Naive B cell (primary cell): ENCODE results near the gene LRRN4. TPM values are rescaled to one million over a fixed set of nuclear protein-coding genes. Genes with fewer than 3 reads are reported as not detected.

Experiments
- ATAC-seq, 2 donors: fragments of 150-1000 bp; cut with Tn5 transposase; 2 replicates each; pipeline ENCODE4 v1.10.0; 2021; ENCODE audit warnings: low read depth in 2 of 2, mild to moderate bottlenecking in 2 of 2, moderate library complexity in 2 of 2
- DNase-seq: peaks from one replicate; pipeline ENCODE4 v3.0.0; 2022
- H3K27ac Mint-ChIP-seq, 6 donors: one replicate each; pipeline ENCODE4 v1.8.0; 2020 to 2022; ENCODE audit warnings: mild to moderate bottlenecking in 6 of 6, mixed read lengths in 6 of 6, moderate library complexity in 5 of 6, inconsistent platforms in 2 of 6
- H3K27me3 Mint-ChIP-seq, 3 donors: one replicate each; pipeline ENCODE4 v1.8.0; 2021 to 2022; ENCODE audit warnings: mixed read lengths in 3 of 3, mild to moderate bottlenecking in 1 of 3
- H3K36me3 Mint-ChIP-seq, 2 donors: one replicate each; pipeline ENCODE4 v1.8.0; 2020 to 2022; ENCODE audit warnings: mixed read lengths in 2 of 2, inconsistent platforms in 1 of 2, mild to moderate bottlenecking in 1 of 2
- H3K4me1 Mint-ChIP-seq, 3 donors: one replicate each; pipeline ENCODE4 v1.8.0; 2020 to 2022; ENCODE audit warnings: mixed read lengths in 3 of 3, inconsistent platforms in 1 of 3, mild to moderate bottlenecking in 1 of 3, moderate library complexity in 1 of 3
- H3K4me3 Mint-ChIP-seq, 8 donors: one replicate each; pipeline ENCODE4 v1.8.0; 2020 to 2022; ENCODE audit warnings: mild to moderate bottlenecking in 8 of 8, mixed read lengths in 8 of 8, moderate library complexity in 8 of 8, inconsistent platforms in 2 of 8
- H3K9me3 Mint-ChIP-seq, 7 donors: one replicate each; pipeline ENCODE4 v1.8.0; 2020 to 2022; ENCODE audit warnings: mixed read lengths in 7 of 7, mild to moderate bottlenecking in 5 of 7, inconsistent platforms in 2 of 7, moderate library complexity in 1 of 7
- polyA plus RNA-seq, 6 donors: library from polyadenylated mRNA; unstranded; fragments of 300-500 nt; fragmentation: Illumina TruSeq; gene quantifications; one replicate each; pipeline ENCODE4 v1.2.3, GENCODE V29; 2021; ENCODE audit warnings: low read depth in 6 of 6

Gene LRRN4
- polyA plus RNA-seq: under 1 TPM in 2 of 6 donors, not detected in 4; 0.11 to 0.16 TPM

DNA sequence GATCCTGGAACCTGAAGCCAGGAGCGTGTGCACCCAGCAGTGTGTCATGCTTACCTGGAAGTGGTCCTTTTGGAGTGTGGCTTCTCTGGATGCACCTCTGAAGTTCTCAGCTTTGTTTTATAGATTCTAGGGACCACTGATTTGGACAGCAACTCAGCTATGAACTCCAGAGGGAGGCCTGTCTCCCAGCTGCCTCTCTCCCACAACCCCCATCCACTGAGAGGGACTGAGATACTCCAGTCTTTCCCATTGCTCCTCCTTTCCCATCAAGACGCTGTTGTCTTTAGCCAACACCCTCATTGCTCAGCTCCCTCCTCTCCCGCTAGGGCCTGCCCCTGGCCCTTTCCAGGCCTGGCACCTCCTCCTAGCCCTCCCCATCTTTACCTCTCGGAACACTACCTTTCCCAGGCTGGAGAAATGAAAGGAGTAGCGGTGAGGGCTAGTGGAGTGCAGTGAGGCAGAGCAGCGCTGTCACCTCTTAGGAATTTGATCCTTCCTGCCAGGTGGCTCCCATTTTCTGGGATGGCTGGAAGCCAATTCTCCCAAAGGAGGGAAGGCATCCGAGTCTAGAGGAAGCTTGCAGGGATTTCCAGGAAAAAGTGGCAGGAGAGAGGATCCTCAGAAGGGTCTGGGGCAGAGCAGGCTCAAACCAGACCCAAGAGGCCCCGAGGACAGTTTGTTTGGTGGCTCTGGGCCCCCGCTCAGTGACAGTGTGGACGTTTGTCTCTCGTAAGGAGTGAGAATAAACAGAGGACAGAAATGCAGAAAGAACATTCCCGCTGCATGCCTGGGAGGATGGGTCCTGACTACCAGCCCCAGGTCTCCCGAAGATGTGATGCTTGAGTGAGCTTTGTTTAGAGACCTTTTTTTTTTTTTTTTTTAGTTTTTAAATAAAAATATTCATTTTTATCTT lies at the start of gene LRRN4:
Gene LRRN4, minus strand, starts transcription at position 285 of the 913 bp plus-strand sequence. CDS start 1,261 bp downstream, outside the sequence.
- Mint-ChIP-seq H3K4me3 (peak within 1 kb of the TSS in 2 of 8 donors; percentile 0 to 33), H3K9me3 (no peaks in the 10 kb centered on the region), H3K4me1 (peaks cover 0 to 9% (median 6%) of the 10 kb centered on the region in 3 donors), H3K27me3 (peaks cover 12 to 57% (median 55%) of the 10 kb centered on the region in 3 donors), H3K27ac (peak within 1 kb of the TSS in 1 of 6 donors; percentile 42), H3K36me3 (peaks cover 0 to 6% of the 10 kb centered on the region in 2 donors)
- no peak for ATAC-seq
- DNase-seq: no peak

DNA sequence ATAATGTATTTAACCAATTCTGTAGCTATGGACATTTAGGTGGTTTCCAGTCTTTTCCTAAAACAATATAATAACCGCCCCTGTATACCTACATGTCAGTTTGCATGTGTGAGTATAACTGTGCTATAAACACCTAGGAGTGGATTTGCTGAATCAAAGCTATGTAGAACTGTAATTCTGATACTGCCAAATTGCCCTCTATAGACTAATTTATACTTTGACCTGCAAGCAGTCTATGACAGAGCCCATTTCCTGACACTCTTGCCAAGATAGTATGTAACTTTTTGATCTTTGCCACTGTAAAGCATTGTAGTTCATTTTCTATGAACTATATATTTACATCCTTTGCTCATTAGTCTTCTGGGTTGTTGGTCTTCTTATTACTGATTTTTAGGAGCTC lies 49.4 kb upstream of the LRRN4 start:
- Mint-ChIP-seq H3K27me3 (no peaks in the 10 kb centered on the region), H3K4me1 (no peaks in the 10 kb centered on the region), H3K9me3 (no peaks in the 10 kb centered on the region), H3K4me3 (no peak overlapping the region), H3K27ac (no peak overlapping the region), H3K36me3 (no peaks in the 10 kb centered on the region)
- no peak for ATAC-seq
- no peak for DNase-seq

DNA sequence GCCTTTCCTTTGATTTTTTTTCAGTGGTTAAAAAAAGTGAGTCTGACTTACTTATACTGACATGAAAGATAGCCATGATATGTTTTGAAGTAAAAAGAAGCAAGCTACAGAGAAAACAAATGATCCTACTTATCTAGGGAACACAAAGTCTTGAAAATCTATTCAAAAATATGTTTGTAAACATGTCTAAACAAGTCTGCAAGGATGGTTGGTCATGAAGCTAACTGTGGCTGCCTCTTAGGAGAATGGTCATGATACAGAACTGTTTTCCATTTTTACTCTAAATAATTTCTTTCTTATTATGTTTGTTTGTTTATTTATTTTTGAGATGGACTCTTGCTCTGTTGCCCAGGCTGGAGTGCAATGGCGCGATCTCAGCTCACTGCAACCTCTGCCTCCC lies 47.5 kb upstream of the LRRN4 start:
- peaks cover 0 to 5% (median 4%) of the 10 kb centered on the region in 3 donors for H3K27me3 Mint-ChIP-seq
- DNase-seq (no peak), ATAC-seq (no peak)
- no peaks in the 10 kb centered on the region for H3K36me3 Mint-ChIP-seq
- H3K27ac Mint-ChIP-seq: no peak overlapping the region
- no peaks in the 10 kb centered on the region for H3K4me1 Mint-ChIP-seq
- no peak overlapping the region for H3K4me3 Mint-ChIP-seq
- no peaks in the 10 kb centered on the region for H3K9me3 Mint-ChIP-seq

DNA sequence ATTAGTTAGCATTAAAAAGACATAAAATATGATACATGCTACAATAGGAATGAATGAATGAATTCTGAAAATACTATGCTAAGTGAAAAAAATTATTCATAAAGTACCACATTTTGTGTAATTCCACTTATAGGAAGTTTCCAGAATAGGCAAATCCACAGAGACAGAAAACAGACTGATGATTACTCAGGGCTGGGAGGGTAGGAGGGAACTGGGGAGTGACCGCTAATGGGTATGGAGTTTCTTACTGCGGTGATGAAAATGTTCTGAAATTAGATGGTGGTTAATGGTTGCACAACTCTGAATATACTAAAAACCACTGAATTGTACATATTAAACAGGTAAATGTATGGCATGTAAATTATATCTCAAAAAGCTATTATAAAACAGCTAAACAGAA lies 46.4 kb upstream of the LRRN4 start:
- Mint-ChIP-seq H3K4me3 (no peak overlapping the region), H3K9me3 (no peaks in the 10 kb centered on the region), H3K27me3 (peaks cover 0 to 5% (median 4%) of the 10 kb centered on the region in 3 donors), H3K4me1 (no peaks in the 10 kb centered on the region), H3K27ac (no peak overlapping the region), H3K36me3 (no peaks in the 10 kb centered on the region)
- no peak for DNase-seq
- ATAC-seq: no peak

DNA sequence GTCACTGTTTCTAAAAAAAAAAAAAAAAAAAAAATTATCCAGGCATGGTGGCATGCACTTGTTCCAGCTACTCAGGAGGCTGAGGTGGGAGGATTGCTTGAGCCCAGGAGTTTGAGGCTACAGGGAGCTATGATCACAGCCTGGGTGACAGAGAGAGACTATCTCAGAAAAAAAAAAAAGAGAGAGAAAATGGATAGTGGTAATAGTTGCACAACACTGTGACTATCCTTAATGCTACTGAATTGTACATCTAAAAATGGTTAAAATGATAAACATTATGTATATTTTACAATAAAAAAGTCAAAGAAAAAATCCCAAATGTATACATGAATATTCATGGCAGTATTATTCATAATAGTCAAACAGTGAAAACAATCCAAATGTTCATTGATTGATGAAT lies 46.0 kb upstream of the LRRN4 start:
- H3K36me3 Mint-ChIP-seq: no peaks in the 10 kb centered on the region
- no peak for DNase-seq
- no peak overlapping the region for H3K27ac Mint-ChIP-seq
- no peaks in the 10 kb centered on the region for H3K4me1 Mint-ChIP-seq
- no peaks in the 10 kb centered on the region for H3K9me3 Mint-ChIP-seq
- H3K27me3 Mint-ChIP-seq: peaks cover 0 to 5% (median 4%) of the 10 kb centered on the region in 3 donors
- no peak overlapping the region for H3K4me3 Mint-ChIP-seq
- no peak for ATAC-seq

DNA sequence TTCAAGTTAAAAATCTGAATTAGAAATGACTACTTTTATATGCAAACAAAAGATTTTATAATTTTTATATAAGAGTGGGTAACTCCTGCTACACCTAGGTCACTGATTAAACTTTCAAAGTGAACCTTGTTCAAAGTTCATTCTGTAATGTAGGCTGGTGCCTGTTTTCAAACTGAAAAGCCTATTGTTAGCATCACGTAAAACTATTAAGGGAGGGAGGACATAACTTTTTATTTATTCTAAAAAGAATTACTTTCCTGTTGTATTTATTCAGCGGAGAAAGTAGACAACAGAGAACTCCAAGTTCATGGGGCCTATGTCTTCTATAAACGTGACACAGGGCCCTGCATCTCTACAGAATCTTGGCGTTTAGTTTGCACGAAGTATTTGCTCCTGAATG lies 41.5 kb upstream of the LRRN4 start:
- no peak for DNase-seq
- Mint-ChIP-seq H3K27me3 (peaks cover 0 to 5% (median 4%) of the 10 kb centered on the region in 3 donors), H3K9me3 (no peaks in the 10 kb centered on the region), H3K4me3 (no peak overlapping the region), H3K27ac (no peak overlapping the region), H3K36me3 (no peaks in the 10 kb centered on the region), H3K4me1 (peaks cover 0 to 3% (median 3%) of the 10 kb centered on the region in 3 donors)
- no peak for ATAC-seq

DNA sequence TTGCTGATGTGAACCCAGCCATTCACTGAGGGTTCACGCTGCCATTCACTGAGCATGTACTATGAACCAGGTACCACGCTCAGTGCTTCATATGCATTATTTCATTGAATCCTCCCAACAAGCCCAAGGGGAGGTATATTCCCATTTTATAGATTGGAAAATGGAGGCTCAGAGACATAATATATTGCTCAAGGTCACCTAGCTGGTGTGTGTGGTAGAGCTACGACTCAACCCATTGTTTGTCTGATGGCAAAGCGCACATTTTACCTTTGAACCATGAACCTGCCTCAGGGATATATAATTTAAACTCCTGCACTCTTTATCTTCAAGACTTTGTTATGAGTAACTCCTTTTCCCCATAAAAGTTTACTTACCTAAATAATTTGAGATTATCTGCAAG lies 40.7 kb upstream of the LRRN4 start:
- ATAC-seq: no peak
- Mint-ChIP-seq H3K27me3 (peaks cover 0 to 5% (median 4%) of the 10 kb centered on the region in 3 donors), H3K4me3 (no peak overlapping the region), H3K36me3 (no peaks in the 10 kb centered on the region), H3K27ac (no peak overlapping the region), H3K4me1 (peaks cover 0 to 3% (median 3%) of the 10 kb centered on the region in 3 donors), H3K9me3 (no peaks in the 10 kb centered on the region)
- DNase-seq: no peak

DNA sequence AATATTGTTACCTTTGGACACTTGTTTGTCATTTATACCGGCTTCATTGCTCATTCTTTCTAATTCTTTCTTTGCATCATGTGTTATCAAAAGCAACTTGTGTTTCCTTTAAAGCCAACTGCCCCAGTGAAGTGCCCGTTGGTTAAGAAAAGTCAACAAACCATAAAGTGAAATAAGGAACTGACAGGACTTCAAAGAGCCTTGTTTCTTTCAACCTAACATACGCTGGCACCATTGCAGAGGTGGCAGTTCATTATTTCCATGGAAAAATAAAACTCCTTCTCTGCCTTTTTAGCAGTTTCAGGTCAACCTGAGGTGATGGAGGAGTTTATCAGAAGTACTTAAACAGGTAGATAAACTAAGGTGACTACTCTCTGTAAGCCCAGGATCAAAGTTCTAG lies 40.2 kb upstream of the LRRN4 start:
- ATAC-seq (no peak), DNase-seq (no peak)
- Mint-ChIP-seq H3K27me3 (peaks cover 0 to 5% (median 4%) of the 10 kb centered on the region in 3 donors), H3K4me1 (peaks cover 0 to 3% (median 3%) of the 10 kb centered on the region in 3 donors), H3K36me3 (no peaks in the 10 kb centered on the region), H3K27ac (no peak overlapping the region), H3K9me3 (no peaks in the 10 kb centered on the region), H3K4me3 (no peak overlapping the region)

DNA sequence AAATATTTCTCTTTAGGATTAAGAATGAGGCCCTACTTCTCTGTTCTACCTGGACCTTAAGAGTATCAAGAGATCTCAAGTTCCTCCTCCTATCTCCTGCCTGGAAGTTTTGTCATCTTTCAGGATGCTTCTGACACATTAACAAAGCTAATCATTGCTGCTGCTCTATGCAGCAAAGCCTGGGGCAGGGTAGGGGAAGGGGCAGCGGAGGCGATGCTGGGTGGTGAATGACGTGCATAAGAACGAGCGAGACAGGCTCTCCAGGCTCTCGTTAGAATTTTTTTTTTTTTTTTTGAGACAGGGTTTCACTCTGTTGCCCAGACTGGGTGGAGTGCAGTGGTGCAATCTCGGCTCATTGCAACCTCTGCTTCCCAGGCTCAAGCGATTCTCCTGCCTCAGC lies 37.8 kb upstream of the LRRN4 start:
- Mint-ChIP-seq H3K9me3 (peaks cover 0 to 3% (median under 1%) of the 10 kb centered on the region in 7 donors), H3K27ac (no peak overlapping the region), H3K4me3 (no peak overlapping the region), H3K36me3 (no peaks in the 10 kb centered on the region), H3K4me1 (peaks cover 0 to 3% (median 3%) of the 10 kb centered on the region in 3 donors), H3K27me3 (peaks cover 0 to 1% (median 0%) of the 10 kb centered on the region in 3 donors)
- DNase-seq (no peak), ATAC-seq (no peak)

DNA sequence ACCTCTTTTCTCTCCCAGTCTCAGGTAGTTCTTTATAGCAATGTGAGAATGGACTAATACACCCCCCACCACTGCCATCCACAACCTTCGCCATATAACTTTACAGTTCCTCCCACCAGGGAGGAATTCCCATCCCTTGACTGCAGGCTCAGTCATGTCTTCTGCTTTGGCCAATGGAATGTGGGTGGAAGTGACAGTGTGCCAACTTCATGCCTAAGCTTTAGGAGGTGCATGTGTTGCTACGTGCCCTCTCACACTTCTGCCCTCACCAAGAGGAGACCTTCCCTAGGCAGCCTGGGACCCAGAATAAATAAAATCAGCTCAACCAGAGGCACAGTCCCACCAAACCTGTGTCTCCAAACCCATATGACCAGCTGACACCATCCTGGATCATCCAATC lies 33.0 kb upstream of the LRRN4 start:
- Mint-ChIP-seq H3K4me3 (no peak overlapping the region), H3K27ac (no peak overlapping the region), H3K27me3 (peaks cover 0 to 8% (median 0%) of the 10 kb centered on the region in 3 donors), H3K4me1 (no peaks in the 10 kb centered on the region), H3K9me3 (peaks cover 0 to 7% (median 4%) of the 10 kb centered on the region in 7 donors), H3K36me3 (no peaks in the 10 kb centered on the region)
- ATAC-seq (no peak), DNase-seq (no peak)

DNA sequence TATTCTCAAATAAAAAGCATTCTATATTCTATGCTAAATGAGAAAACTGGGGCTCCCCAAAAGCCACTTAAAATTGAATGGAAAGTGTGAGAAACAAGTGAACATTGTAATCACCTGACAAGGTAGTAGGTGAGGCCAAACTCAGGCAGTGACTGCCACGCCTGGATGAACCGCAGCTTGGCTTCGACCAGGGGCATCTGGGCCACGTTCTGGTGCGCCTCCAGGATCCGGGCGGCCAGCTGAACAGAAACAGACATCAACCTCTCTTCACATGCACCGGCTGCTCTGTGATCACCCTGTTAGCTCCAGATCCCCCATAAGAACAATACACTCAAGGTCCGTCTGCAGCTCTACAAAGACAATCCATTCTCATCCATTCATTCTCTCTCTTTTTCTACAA lies 30.1 kb upstream of the LRRN4 start:
- Mint-ChIP-seq H3K4me1 (no peaks in the 10 kb centered on the region), H3K27ac (no peak overlapping the region), H3K4me3 (no peak overlapping the region), H3K9me3 (peaks cover 0 to 7% (median 4%) of the 10 kb centered on the region in 7 donors), H3K36me3 (no peaks in the 10 kb centered on the region), H3K27me3 (peaks cover 0 to 8% (median 6%) of the 10 kb centered on the region in 3 donors)
- no peak for ATAC-seq
- DNase-seq: no peak

DNA sequence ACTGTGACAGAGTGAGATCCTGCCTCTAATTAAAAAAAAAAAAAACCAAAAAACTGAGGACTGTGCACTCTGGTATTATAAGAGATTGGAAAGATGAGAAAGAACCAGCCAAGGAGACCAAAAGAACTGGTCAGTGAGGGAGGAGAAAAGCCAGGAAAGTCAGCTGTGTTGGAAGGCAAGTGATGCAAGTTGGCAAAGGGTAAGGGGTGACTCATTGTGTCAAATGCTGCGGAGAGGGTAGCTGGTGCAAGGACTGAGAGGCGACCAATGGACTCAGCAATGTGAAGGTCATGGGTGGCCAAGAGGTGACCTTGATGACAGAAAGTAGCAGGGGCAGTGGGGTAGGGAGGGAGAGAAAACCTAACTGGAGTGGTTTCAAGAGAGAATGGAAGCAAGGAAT lies 27.4 kb upstream of the LRRN4 start:
- H3K9me3 Mint-ChIP-seq: peaks cover 0 to under 1% (median 0%) of the 10 kb centered on the region in 7 donors
- DNase-seq: no peak
- H3K4me1 Mint-ChIP-seq: no peaks in the 10 kb centered on the region
- H3K36me3 Mint-ChIP-seq: no peaks in the 10 kb centered on the region
- no peak for ATAC-seq
- H3K4me3 Mint-ChIP-seq: peak overlapping the region in 1 of 8 donors; percentile 35
- no peak overlapping the region for H3K27ac Mint-ChIP-seq
- H3K27me3 Mint-ChIP-seq: peaks cover 0 to 6% (median 2%) of the 10 kb centered on the region in 3 donors

DNA sequence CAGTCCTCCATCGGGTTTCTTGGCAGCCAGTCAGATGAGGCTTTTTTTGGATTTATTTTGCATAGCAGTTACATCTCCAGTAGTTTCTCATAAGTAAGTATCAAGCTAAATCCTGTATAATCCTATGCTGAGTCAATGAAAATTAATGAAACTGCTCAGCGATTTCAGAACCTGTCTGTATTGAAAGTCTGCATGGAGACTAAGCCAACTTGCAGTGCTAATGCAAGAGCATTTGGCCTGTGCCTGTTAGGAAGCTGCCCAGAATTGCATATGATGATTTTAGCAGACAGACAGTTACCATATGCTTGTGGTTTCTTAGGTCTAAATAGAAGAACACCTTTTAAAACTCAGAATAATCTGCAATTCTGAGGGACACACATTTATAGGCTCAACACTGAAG lies 25.2 kb upstream of the LRRN4 start:
- no peaks in the 10 kb centered on the region for H3K4me1 Mint-ChIP-seq
- ATAC-seq (no peak), DNase-seq (no peak)
- no peaks in the 10 kb centered on the region for H3K9me3 Mint-ChIP-seq
- H3K36me3 Mint-ChIP-seq: no peaks in the 10 kb centered on the region
- H3K27ac Mint-ChIP-seq: no peak overlapping the region
- H3K27me3 Mint-ChIP-seq: peaks cover 0 to 10% (median 0%) of the 10 kb centered on the region in 3 donors
- H3K4me3 Mint-ChIP-seq: no peak overlapping the region
